ENCODE measurements around the gene RAG2. TPM values are rescaled to one million over a fixed set of nuclear protein-coding genes. Genes with fewer than 3 reads are reported as not detected.
"Not testable (repeated sequence)": the region's sequence is repeated elsewhere in the genome, so short reads cannot be mapped to it uniquely, and the experiment has no call there.

Gene RAG2
- total RNA-seq, 1 experiment from 2014 or later, result not detected

- not testable (repeated sequence) for DNase-seq (ENCODE audit: low read depth)
Measured at GRCh38 chr11:36557390-36557789, 40.6 kb downstream of the RAG2 start.

GRCh38 chr11:36550385-36551115 lies 47.5 kb downstream of the RAG2 start:
- no peak for DNase-seq (ENCODE audit: low read depth)

Other genes with a start within 250 kb of the RAG2 start
- gene TRAF6, start 88.0 kb downstream of the RAG2 start, total RNA-seq (2014; rRNA removed; shearing (Covaris generic)), result 7.4 and 8.1 TPM in 2 replicates
- gene RAG1, start 30.2 kb downstream of the RAG2 start, total RNA-seq (2014; rRNA removed; shearing (Covaris generic)), result 0.17 and 0.19 TPM in 2 replicates
- 15.9 and 16.5 TPM in 2 replicates for gene IFTAP, start 3.7 kb downstream of the RAG2 start, total RNA-seq (2014; rRNA removed; shearing (Covaris generic))